Neural cell (in vitro differentiated cells): ENCODE measurements around the gene HRH1.

ENCODE experiments used
- EP300 ChIP-seq: fragments of 450-650 bp; conservative IDR thresholded peaks from 2 replicates; pipeline ENCODE4 v1.6.1; 2014; ENCODE audit warnings: antibody characterized with exemption, mild to moderate bottlenecking, moderate library complexity; ENCODE audit not compliant: poor library complexity, severe bottlenecking
- EZH2 ChIP-seq: fragments of 200-600, 300-800 bp; shearing (Covaris generic), sonication (generic); IDR thresholded peaks from 2 replicates; pipeline ENCODE4 v1.6.1; 2014; ENCODE audit warnings: antibody characterized with exemption, low read length, borderline replicate concordance, mild to moderate bottlenecking; ENCODE audit not compliant: insufficient read depth, poor library complexity, severe bottlenecking
- POLR2AphosphoS5 ChIP-seq: IDR thresholded peaks from 2 replicates; pipeline ENCODE4 v1.6.1; 2012
- RAD21 ChIP-seq: fragments of 450-650 bp; conservative IDR thresholded peaks from 2 replicates; pipeline ENCODE4 v1.6.1; 2014; ENCODE audit warnings: antibody characterized with exemption, mild to moderate bottlenecking, moderate library complexity
- SMC3 ChIP-seq: fragments of 450-650 bp; conservative IDR thresholded peaks from 2 replicates; pipeline ENCODE4 v1.6.1; 2014; ENCODE audit warnings: antibody characterized with exemption, mild to moderate bottlenecking, moderate library complexity; ENCODE audit not compliant: poor library complexity
- TAF1 ChIP-seq: IDR thresholded peaks from 2 replicates; pipeline ENCODE4 v1.6.1; 2012; ENCODE audit warnings: low read depth
- TF ChIP-seq, protein P1 (sequence below): fragments of 450-650 bp; IDR thresholded peaks from 2 replicates; pipeline ENCODE4 v1.5.1; 2014; ENCODE audit warnings: antibody characterized with exemption, mild to moderate bottlenecking, moderate library complexity; ENCODE audit not compliant: poor library complexity, severe bottlenecking
- TF ChIP-seq, protein P2 (sequence below): IDR thresholded peaks from 2 replicates; pipeline ENCODE4 v1.6.1; 2012; ENCODE audit warnings: borderline replicate concordance

DNA sequence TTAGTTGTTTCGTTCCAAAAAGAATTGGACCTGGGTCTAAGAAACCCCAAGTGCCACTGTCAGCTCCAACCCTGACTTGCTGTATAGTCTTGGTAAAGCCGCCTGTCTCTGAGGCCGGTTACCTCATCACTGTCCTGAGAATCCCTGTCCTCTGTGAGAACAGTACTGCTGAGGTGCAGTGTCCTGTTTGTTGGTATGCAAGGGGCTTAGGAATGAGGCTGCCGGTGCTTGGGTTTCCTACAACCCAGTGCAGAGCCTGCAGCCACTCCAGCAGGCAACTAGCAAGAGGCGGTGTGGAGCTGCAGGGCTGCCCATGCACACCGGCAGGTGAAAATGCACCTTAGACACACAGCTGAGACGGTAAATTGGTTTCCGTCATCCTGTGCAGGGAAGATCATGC lies 65.9 kb downstream of the HRH1 start:
- no peak for TF ChIP-seq EP300
- TF ChIP-seq, protein P1, sequence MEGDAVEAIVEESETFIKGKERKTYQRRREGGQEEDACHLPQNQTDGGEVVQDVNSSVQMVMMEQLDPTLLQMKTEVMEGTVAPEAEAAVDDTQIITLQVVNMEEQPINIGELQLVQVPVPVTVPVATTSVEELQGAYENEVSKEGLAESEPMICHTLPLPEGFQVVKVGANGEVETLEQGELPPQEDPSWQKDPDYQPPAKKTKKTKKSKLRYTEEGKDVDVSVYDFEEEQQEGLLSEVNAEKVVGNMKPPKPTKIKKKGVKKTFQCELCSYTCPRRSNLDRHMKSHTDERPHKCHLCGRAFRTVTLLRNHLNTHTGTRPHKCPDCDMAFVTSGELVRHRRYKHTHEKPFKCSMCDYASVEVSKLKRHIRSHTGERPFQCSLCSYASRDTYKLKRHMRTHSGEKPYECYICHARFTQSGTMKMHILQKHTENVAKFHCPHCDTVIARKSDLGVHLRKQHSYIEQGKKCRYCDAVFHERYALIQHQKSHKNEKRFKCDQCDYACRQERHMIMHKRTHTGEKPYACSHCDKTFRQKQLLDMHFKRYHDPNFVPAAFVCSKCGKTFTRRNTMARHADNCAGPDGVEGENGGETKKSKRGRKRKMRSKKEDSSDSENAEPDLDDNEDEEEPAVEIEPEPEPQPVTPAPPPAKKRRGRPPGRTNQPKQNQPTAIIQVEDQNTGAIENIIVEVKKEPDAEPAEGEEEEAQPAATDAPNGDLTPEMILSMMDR: no peak
- TF ChIP-seq, protein P2, sequence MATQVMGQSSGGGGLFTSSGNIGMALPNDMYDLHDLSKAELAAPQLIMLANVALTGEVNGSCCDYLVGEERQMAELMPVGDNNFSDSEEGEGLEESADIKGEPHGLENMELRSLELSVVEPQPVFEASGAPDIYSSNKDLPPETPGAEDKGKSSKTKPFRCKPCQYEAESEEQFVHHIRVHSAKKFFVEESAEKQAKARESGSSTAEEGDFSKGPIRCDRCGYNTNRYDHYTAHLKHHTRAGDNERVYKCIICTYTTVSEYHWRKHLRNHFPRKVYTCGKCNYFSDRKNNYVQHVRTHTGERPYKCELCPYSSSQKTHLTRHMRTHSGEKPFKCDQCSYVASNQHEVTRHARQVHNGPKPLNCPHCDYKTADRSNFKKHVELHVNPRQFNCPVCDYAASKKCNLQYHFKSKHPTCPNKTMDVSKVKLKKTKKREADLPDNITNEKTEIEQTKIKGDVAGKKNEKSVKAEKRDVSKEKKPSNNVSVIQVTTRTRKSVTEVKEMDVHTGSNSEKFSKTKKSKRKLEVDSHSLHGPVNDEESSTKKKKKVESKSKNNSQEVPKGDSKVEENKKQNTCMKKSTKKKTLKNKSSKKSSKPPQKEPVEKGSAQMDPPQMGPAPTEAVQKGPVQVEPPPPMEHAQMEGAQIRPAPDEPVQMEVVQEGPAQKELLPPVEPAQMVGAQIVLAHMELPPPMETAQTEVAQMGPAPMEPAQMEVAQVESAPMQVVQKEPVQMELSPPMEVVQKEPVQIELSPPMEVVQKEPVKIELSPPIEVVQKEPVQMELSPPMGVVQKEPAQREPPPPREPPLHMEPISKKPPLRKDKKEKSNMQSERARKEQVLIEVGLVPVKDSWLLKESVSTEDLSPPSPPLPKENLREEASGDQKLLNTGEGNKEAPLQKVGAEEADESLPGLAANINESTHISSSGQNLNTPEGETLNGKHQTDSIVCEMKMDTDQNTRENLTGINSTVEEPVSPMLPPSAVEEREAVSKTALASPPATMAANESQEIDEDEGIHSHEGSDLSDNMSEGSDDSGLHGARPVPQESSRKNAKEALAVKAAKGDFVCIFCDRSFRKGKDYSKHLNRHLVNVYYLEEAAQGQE: no peak
- no peak for TF ChIP-seq EZH2
- TF ChIP-seq RAD21: no peak
- no peak for TF ChIP-seq TAF1
- TF ChIP-seq POLR2AphosphoS5: no peak
- no peak for TF ChIP-seq SMC3
